ENCODE results near the gene OSBPL3. TPM values are rescaled to one million over a fixed set of nuclear protein-coding genes. Genes with fewer than 3 reads are reported as not detected.

The OSBPL3 gene
- total and polyA plus RNA-seq, 4 donors, result 0.28 to 3.0 (median 1.1) TPM

GRCh38 chr7:24923172-24923865, 56.7 kb downstream of the OSBPL3 start:
- WGBS, result 88% methylated on average over 9 of the region's 9 CpGs
- no peak for DNase-seq (ENCODE audit: low spot score)
- no peaks in the 10 kb centered on the region for H3K4me1 ChIP-seq (ENCODE audit: control insufficient read depth in 4 of 4, insufficient read depth in 4 of 4, low read length in 3 of 4)
- no peaks in the 10 kb centered on the region for H3K27me3 ChIP-seq (ENCODE audit: control insufficient read depth in 4 of 4, insufficient read depth in 4 of 4, low read length in 3 of 4)
- no peak overlapping the region for H3K4me3 ChIP-seq (ENCODE audit: low read depth in 1 of 3, low read length in 3 of 3)
- TF ChIP-seq SP1 (IDR thresholded peaks at IDR 0.05), result no peak
- no peak for TF ChIP-seq EGR1 (IDR thresholded peaks at IDR 0.05; ENCODE audit: low read depth in 2 of 2)
- TF ChIP-seq, protein P1, sequence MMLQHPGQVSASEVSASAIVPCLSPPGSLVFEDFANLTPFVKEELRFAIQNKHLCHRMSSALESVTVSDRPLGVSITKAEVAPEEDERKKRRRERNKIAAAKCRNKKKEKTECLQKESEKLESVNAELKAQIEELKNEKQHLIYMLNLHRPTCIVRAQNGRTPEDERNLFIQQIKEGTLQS (IDR thresholded peaks at IDR 0.05), result no peak
- TF ChIP-seq, protein P2, sequence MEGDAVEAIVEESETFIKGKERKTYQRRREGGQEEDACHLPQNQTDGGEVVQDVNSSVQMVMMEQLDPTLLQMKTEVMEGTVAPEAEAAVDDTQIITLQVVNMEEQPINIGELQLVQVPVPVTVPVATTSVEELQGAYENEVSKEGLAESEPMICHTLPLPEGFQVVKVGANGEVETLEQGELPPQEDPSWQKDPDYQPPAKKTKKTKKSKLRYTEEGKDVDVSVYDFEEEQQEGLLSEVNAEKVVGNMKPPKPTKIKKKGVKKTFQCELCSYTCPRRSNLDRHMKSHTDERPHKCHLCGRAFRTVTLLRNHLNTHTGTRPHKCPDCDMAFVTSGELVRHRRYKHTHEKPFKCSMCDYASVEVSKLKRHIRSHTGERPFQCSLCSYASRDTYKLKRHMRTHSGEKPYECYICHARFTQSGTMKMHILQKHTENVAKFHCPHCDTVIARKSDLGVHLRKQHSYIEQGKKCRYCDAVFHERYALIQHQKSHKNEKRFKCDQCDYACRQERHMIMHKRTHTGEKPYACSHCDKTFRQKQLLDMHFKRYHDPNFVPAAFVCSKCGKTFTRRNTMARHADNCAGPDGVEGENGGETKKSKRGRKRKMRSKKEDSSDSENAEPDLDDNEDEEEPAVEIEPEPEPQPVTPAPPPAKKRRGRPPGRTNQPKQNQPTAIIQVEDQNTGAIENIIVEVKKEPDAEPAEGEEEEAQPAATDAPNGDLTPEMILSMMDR (IDR thresholded peaks at IDR 0.05; ENCODE audit: low read depth, low read length, missing input control), result no peak
- TF ChIP-seq, protein P3, sequence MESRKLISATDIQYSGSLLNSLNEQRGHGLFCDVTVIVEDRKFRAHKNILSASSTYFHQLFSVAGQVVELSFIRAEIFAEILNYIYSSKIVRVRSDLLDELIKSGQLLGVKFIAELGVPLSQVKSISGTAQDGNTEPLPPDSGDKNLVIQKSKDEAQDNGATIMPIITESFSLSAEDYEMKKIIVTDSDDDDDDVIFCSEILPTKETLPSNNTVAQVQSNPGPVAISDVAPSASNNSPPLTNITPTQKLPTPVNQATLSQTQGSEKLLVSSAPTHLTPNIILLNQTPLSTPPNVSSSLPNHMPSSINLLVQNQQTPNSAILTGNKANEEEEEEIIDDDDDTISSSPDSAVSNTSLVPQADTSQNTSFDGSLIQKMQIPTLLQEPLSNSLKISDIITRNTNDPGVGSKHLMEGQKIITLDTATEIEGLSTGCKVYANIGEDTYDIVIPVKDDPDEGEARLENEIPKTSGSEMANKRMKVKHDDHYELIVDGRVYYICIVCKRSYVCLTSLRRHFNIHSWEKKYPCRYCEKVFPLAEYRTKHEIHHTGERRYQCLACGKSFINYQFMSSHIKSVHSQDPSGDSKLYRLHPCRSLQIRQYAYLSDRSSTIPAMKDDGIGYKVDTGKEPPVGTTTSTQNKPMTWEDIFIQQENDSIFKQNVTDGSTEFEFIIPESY (IDR thresholded peaks at IDR 0.05), result no peak
- no peak for TF ChIP-seq FOXA1 (IDR thresholded peaks at IDR 0.05)
- no peak for TF ChIP-seq REST (IDR thresholded peaks at IDR 0.05)
- no peak for TF ChIP-seq GABPA (IDR thresholded peaks at IDR 0.05 in 1 of 2, conservative IDR thresholded peaks at IDR 0.05 in 1 of 2)
- TF ChIP-seq YY1 (IDR thresholded peaks at IDR 0.05), result no peak
- no peak for TF ChIP-seq FOXA2 (IDR thresholded peaks at IDR 0.05)
- TF ChIP-seq RAD21 (IDR thresholded peaks at IDR 0.05), result no peak
- no peak for TF ChIP-seq MAX (IDR thresholded peaks at IDR 0.05)
- TF ChIP-seq JUND (IDR thresholded peaks at IDR 0.05), result no peak
- H3K27ac ChIP-seq (ENCODE audit: low read depth in 1 of 2, low read length in 2 of 2), result no peak overlapping the region
- H3K9me3 ChIP-seq (ENCODE audit: control insufficient read depth in 4 of 4, low read length in 3 of 4), result no peaks in the 10 kb centered on the region
- H3K36me3 ChIP-seq (ENCODE audit: control insufficient read depth in 4 of 4, insufficient read depth in 3 of 4, low read depth in 1 of 4, low read length in 3 of 4), result no peaks in the 10 kb centered on the region
- no peak overlapping the region for H3K9ac ChIP-seq (ENCODE audit: low read depth in 1 of 2, low read length in 2 of 2)

All from liver (tissue), 9 donors.